SK-N-SH (cell line): Measurements from ENCODE around the gene PLAGL2. TPM values are rescaled to one million over a fixed set of nuclear protein-coding genes. Genes with fewer than 3 reads are reported as not detected.

ENCODE experiments used
- CTCF ChIA-PET: fragments of 300-600, 350-600 bp; formaldehyde crosslinking; extraction: SDS; loops from one replicate; lab custom pipeline; 2021; lab: Yijun Ruan, JAX
- POLR2A ChIA-PET: fragments of 350-600 bp; sonication (Branson Sonifier 250); formaldehyde crosslinking; extraction: SDS; loops from one replicate; lab custom pipeline; 2020; ENCODE audit warnings: antibody characterized with exemption, inconsistent platforms; lab: Yijun Ruan, JAX
- DNase-seq: peaks from one replicate; pipeline ENCODE4 v3.0.0; 2012
- H2AFZ ChIP-seq: fragments of 200-600 bp; sonication (generic); 2 replicates; pipeline ENCODE4 v1.8.1; 2016; ENCODE audit warnings: antibody characterized with exemption, mild to moderate bottlenecking, low read depth
- H3F3A ChIP-seq: fragments of 200-600 bp; sonication (generic); replicated peaks from 2 replicates; pipeline ENCODE3; 2016; ENCODE audit warnings: antibody characterized with exemption, mild to moderate bottlenecking; ENCODE audit not compliant: insufficient read depth
- H3K27ac ChIP-seq, 2 experiments: fragments of 200-500 bp in 1 of 2; fragments of 200-600 bp in 1 of 2; sonication (Bioruptor generic) in 1 of 2; sonication (generic), shearing (Covaris generic) in 1 of 2; 2 replicates each; pipeline versions ENCODE4 v1.5.1 to v1.6.1; 2014 to 2016; ENCODE audit warnings: low read depth in 2 of 2, inconsistent platforms in 1 of 2, low read length in 1 of 2, mild to moderate bottlenecking in 1 of 2, mixed read lengths in 1 of 2
- H3K27me3 ChIP-seq: fragments of 200-600 bp; sonication (generic), shearing (Covaris generic); 2 replicates; pipeline ENCODE4 v1.6.1; 2016; ENCODE audit warnings: mixed run types; ENCODE audit not compliant: insufficient read depth
- H3K36me3 ChIP-seq, 2 experiments: fragments of 200-500 bp in 1 of 2; fragments of 200-600 bp in 1 of 2; sonication (Bioruptor generic) in 1 of 2; sonication (generic) in 1 of 2; replicated peaks in 1 of 2; 2 replicates each; pipeline versions ENCODE3 to v1.5.1; 2014 to 2016; ENCODE audit warnings: low read length in 1 of 2, mild to moderate bottlenecking in 1 of 2; ENCODE audit not compliant: insufficient read depth in 2 of 2, control insufficient read depth in 1 of 2
- H3K4me1 ChIP-seq, 2 experiments: fragments of 200-500 bp in 1 of 2; fragments of 200-600 bp in 1 of 2; sonication (Bioruptor generic) in 1 of 2; sonication (generic), shearing (Covaris generic) in 1 of 2; 2 replicates each; pipeline versions ENCODE4 v1.5.1 to v1.6.1; 2014 to 2016; ENCODE audit warnings: low read depth in 1 of 2, low read length in 1 of 2, mixed run types in 1 of 2; ENCODE audit not compliant: insufficient read depth in 2 of 2, control insufficient read depth in 1 of 2
- H3K4me2 ChIP-seq: fragments of 200-600 bp; sonication (generic), shearing (Covaris generic); 2 replicates; pipeline ENCODE4 v1.6.1; 2017; ENCODE audit warnings: mixed run types
- H3K4me3 ChIP-seq, 2 experiments: fragments of 200-500 bp in 1 of 2; fragments of 200-600 bp in 1 of 2; sonication (Bioruptor generic) in 1 of 2; sonication (generic), shearing (Covaris generic) in 1 of 2; 2 replicates each; pipeline versions ENCODE4 v1.5.1 to v1.8.1; 2014 to 2016; ENCODE audit warnings: low read depth in 2 of 2, inconsistent platforms in 1 of 2, low read length in 1 of 2, mild to moderate bottlenecking in 1 of 2, mixed read lengths in 1 of 2, moderate library complexity in 1 of 2
- H3K79me2 ChIP-seq: fragments of 200-600 bp; sonication (generic); 2 replicates; pipeline ENCODE4 v1.8.1; 2017; ENCODE audit warnings: mild to moderate bottlenecking; ENCODE audit not compliant: insufficient read depth
- H3K9ac ChIP-seq: fragments of 200-600 bp; sonication (generic); 2 replicates; pipeline ENCODE4 v1.6.1; 2017; ENCODE audit warnings: mixed run types
- H3K9me2 ChIP-seq: fragments of 200-600 bp; sonication (generic); 2 replicates; pipeline ENCODE4 v1.6.1; 2017; ENCODE audit warnings: mixed run types
- H3K9me3 ChIP-seq: fragments of 200-600 bp; sonication (generic); 2 replicates; pipeline ENCODE4 v1.6.1; 2017; ENCODE audit warnings: mixed run types, mild to moderate bottlenecking, moderate library complexity
- H4K20me1 ChIP-seq: fragments of 200-600 bp; sonication (generic); 2 replicates; pipeline ENCODE4 v1.6.1; 2017; ENCODE audit warnings: mild to moderate bottlenecking, mixed run types; ENCODE audit not compliant: insufficient read depth
- CHD2 ChIP-seq: fragments of 150-350 bp; IDR thresholded peaks from 2 replicates; pipeline ENCODE4 v1.6.1; 2018; ENCODE audit warnings: low read length; ENCODE audit not compliant: partially characterized antibody
- CTCF ChIP-seq: fragments of 200-600 bp; sonication (generic); IDR thresholded peaks from 2 replicates; pipeline ENCODE4 v1.6.1; 2017; ENCODE audit warnings: antibody characterized with exemption, mild to moderate bottlenecking, moderate library complexity
- ELF1 ChIP-seq: IDR thresholded peaks from 2 replicates; pipeline ENCODE4 v1.4.0; 2012
- FOXM1 ChIP-seq: IDR thresholded peaks from 2 replicates; pipeline ENCODE4 v1.4.0; 2012; ENCODE audit warnings: low read depth, mild to moderate bottlenecking
- GATA2 ChIP-seq: sonication (generic); formaldehyde crosslinking; IDR thresholded peaks from 2 replicates; pipeline ENCODE4 v1.5.0; 2020; ENCODE audit warnings: mild to moderate bottlenecking, missing genetic modification reagents
- JUND ChIP-seq: IDR thresholded peaks from 2 replicates; pipeline ENCODE4 v1.4.0; 2012
- MEF2A ChIP-seq: IDR thresholded peaks from 2 replicates; pipeline ENCODE4 v1.4.0; 2012; ENCODE audit warnings: low read depth, borderline replicate concordance
- POLR2AphosphoS5 ChIP-seq: IDR thresholded peaks from 2 replicates; pipeline ENCODE4 v1.6.1; 2012; ENCODE audit warnings: low read depth, low read length
- RAD21 ChIP-seq: IDR thresholded peaks from 2 replicates; pipeline ENCODE4 v1.6.1; 2012; ENCODE audit warnings: mild to moderate bottlenecking, low read length
- RCOR1 ChIP-seq: fragments of 150-350 bp; IDR thresholded peaks from 2 replicates; pipeline ENCODE4 v1.6.1; 2017; ENCODE audit warnings: antibody characterized with exemption, low read length
- RFX5 ChIP-seq: IDR thresholded peaks from 2 replicates; pipeline ENCODE4 v1.6.1; 2012; ENCODE audit warnings: mild to moderate bottlenecking, improper control_type of control experiment, low read length
- SIN3A ChIP-seq: IDR thresholded peaks from 2 replicates; pipeline ENCODE4 v1.6.1; 2012; ENCODE audit warnings: low read depth, mild to moderate bottlenecking, low read length, moderate library complexity, borderline replicate concordance
- SMC3 ChIP-seq: IDR thresholded peaks from 2 replicates; pipeline ENCODE4 v1.6.1; 2012; ENCODE audit warnings: low read depth, low read length, improper control_type of control experiment
- TAF1 ChIP-seq: IDR thresholded peaks from 2 replicates; pipeline ENCODE4 v1.6.1; 2012; ENCODE audit warnings: low read depth, mild to moderate bottlenecking, low read length, moderate library complexity, borderline replicate concordance
- TCF12 ChIP-seq: IDR thresholded peaks from 2 replicates; pipeline ENCODE4 v1.4.0; 2012
- YY1 ChIP-seq: IDR thresholded peaks from 2 replicates; pipeline ENCODE4 v1.4.0; 2012; ENCODE audit warnings: low read depth, mild to moderate bottlenecking
- ZBTB33 ChIP-seq: IDR thresholded peaks from 2 replicates; pipeline ENCODE4 v1.4.0; 2012; ENCODE audit warnings: low read depth, borderline replicate concordance
- WGBS: methylation state at CpG from one replicate; pipeline ENCODE4 v1.1.6; 2017; ENCODE audit warnings: low lambda C conversion rate; 5-methylcytosine and 5-hydroxymethylcytosine counted together
- polyA plus RNA-seq, 3 experiments: library from polyadenylated mRNA; depleted of rRNA; stranded (reverse); fragments of >200 nt; gene quantifications; 2 replicates each; pipeline ENCODE4 v1.2.3, GENCODE V29; 2012
- TF ChIP-seq, protein P1 (sequence below): IDR thresholded peaks from 2 replicates; pipeline ENCODE4 v1.4.0; 2012; ENCODE audit warnings: low read depth
- TF ChIP-seq, protein P2 (sequence below): IDR thresholded peaks from 2 replicates; pipeline ENCODE4 v1.4.0; 2012; ENCODE audit warnings: low read depth, borderline replicate concordance

PLAGL2 gene
- polyA plus RNA-seq, 1 of the 3 experiments (the other 2 are of a cell fraction) = 4.0 TPM

GRCh38 chr20:32189123-32189410, 18.5 kb downstream of the PLAGL2 start:
- H3F3A ChIP-seq = peaks cover 19% of the 10 kb centered on the region
- no peaks in the 10 kb centered on the region for H3K27me3 ChIP-seq
- WGBS = 80% methylated on average over 2 of the region's 9 CpGs
- H3K27ac ChIP-seq = no peak overlapping the region
- H2AFZ ChIP-seq = no peak overlapping the region
- no peak overlapping the region for H3K4me3 ChIP-seq
- DNase-seq = no peak
- H3K79me2 ChIP-seq = no peaks in the 10 kb centered on the region
- H3K9ac ChIP-seq = no peak overlapping the region
- H3K4me2 ChIP-seq = no peak overlapping the region
- CTCF ChIA-PET = no interaction called here
- no peaks in the 10 kb centered on the region for H3K9me2 ChIP-seq
- H3K4me1 ChIP-seq = peaks cover 0 to 23% of the 10 kb centered on the region in 2 experiments; a peak in 2 of 4 replicates
- H3K36me3 ChIP-seq = peaks cover 0 to 6% of the 10 kb centered on the region in 2 experiments
- TF ChIP-seq RFX5 = no peak
- no peak for TF ChIP-seq FOXM1
- TF ChIP-seq MEF2A = no peak
- no peak for TF ChIP-seq SIN3A
- TF ChIP-seq, all 33 proteins: peak for 0
- no peaks in the 10 kb centered on the region for H3K9me3 ChIP-seq
- POLR2A ChIA-PET = no interaction called here
- no peaks in the 10 kb centered on the region for H4K20me1 ChIP-seq

- Histone ChIP-seq H3K36me3 (peaks cover 0 to 3% of the 10 kb centered on the region in 2 experiments), H3K79me2 (no peaks in the 10 kb centered on the region), H3K9ac (no peak overlapping the region), H3K4me2 (no peak overlapping the region), H3K27me3 (no peaks in the 10 kb centered on the region), H3K9me3 (no peaks in the 10 kb centered on the region), H3F3A (peaks cover 19% of the 10 kb centered on the region), H4K20me1 (no peaks in the 10 kb centered on the region), H3K27ac (no peak overlapping the region), H3K9me2 (no peaks in the 10 kb centered on the region), H2AFZ (no peak overlapping the region), H3K4me3 (no peak overlapping the region), H3K4me1 (peaks cover 0 to 23% of the 10 kb centered on the region in 2 experiments; a peak in 2 of 4 replicates)
- TF ChIP-seq POLR2AphosphoS5 = no peak
- TF ChIP-seq GATA2 = no peak
- no peak for TF ChIP-seq RAD21
- TF ChIP-seq CTCF = no peak
- TF ChIP-seq, protein P1, sequence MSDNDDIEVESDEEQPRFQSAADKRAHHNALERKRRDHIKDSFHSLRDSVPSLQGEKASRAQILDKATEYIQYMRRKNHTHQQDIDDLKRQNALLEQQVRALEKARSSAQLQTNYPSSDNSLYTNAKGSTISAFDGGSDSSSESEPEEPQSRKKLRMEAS = no peak
- no peak for TF ChIP-seq RCOR1
- no peak for TF ChIP-seq TAF1
- TF ChIP-seq, protein P2, sequence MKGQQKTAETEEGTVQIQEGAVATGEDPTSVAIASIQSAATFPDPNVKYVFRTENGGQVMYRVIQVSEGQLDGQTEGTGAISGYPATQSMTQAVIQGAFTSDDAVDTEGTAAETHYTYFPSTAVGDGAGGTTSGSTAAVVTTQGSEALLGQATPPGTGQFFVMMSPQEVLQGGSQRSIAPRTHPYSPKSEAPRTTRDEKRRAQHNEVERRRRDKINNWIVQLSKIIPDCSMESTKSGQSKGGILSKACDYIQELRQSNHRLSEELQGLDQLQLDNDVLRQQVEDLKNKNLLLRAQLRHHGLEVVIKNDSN = no peak
- no peak for TF ChIP-seq ELF1
- TF ChIP-seq CHD2 = no peak
- no peak for TF ChIP-seq TCF12
- no peak for TF ChIP-seq MEF2A
- TF ChIP-seq YY1 = no peak
- TF ChIP-seq JUND = no peak
- TF ChIP-seq SIN3A = no peak
- TF ChIP-seq ZBTB33 = no peak
- no peak for TF ChIP-seq SMC3
- POLR2A ChIA-PET = interaction anchor here (0.6 kb wide), 1 partner anchor 11 kb away, joined by 5 read pairs; no protein-coding TSS in a partner anchor
- no peak for DNase-seq
- CTCF ChIA-PET = no interaction called here
- 100% methylated on average over 5 of the region's 17 CpGs for WGBS
Observed at GRCh38 chr20:32188376-32189122, 19.0 kb downstream of the PLAGL2 start.
